HepG2 (cell line): ENCODE results near the gene PSMD1. TPM values are rescaled to one million over a fixed set of nuclear protein-coding genes. Genes with fewer than 3 reads are reported as not detected.
A peak's percentile ranks its signal among the peaks of the same experiment; 100 is the strongest.

ENCODE experiments used
- ATAC-seq: fragments of 200-7000 bp; cut with Tn5 transposase; 3 replicates; pipeline ENCODE4 v1.9.1; 2020; ENCODE audit warnings: mild to moderate bottlenecking, moderate library complexity
- BruUV-seq: library from RNA; stranded (reverse); fragments of 400-500 nt; replicated peaks from 2 replicates; lab custom pipeline; 2021; lab: Mats Ljungman, UMichigan
- CTCF ChIA-PET: fragments of 300-600 bp; formaldehyde crosslinking; extraction: SDS; loops from one replicate; lab custom pipeline; 2021; ENCODE audit warnings: low total read pairs, inconsistent platforms, low intra/inter-chr PET ratio; lab: Yijun Ruan, JAX
- POLR2A ChIA-PET: fragments of 350-600 bp; sonication (Branson Sonifier 250); formaldehyde crosslinking; loops from one replicate; lab custom pipeline; 2020; ENCODE audit warnings: antibody characterized with exemption, inconsistent platforms; lab: Yijun Ruan, JAX
- DNase-seq: peaks from one replicate; pipeline ENCODE4 v3.0.0-alpha.2; 2015; ENCODE audit warnings: low spot score
- FAIRE-seq: peaks from 3 replicates; lab custom pipeline; 2011; peaks lifted over from hg19 to GRCh38; lab: Jason Lieb, UNC
- H2AFZ ChIP-seq: one replicate; pipeline ENCODE4 v1.6.1; 2011; ENCODE audit warnings: low read length, inconsistent platforms
- H3K27ac ChIP-seq: fragments of 300-600 bp; 3 replicates; pipeline ENCODE4 v1.8.0; 2011; ENCODE audit warnings: mixed run types, mild to moderate bottlenecking, mixed read lengths, low read length, inconsistent platforms; ENCODE audit not compliant: insufficient read depth; ENCODE audit errors: extremely low read length
- H3K27me3 ChIP-seq, 2 experiments: fragments of 200-600 bp in 1 of 2; 2 replicates in 1 of 2; 3 replicates in 1 of 2; pipeline versions ENCODE4 v1.6.0 to v1.8.0; 2011; ENCODE audit warnings: low read length in 2 of 2, mild to moderate bottlenecking in 2 of 2, moderate library complexity in 2 of 2, inconsistent platforms in 1 of 2; ENCODE audit not compliant: insufficient read depth in 2 of 2, control insufficient read depth in 1 of 2
- H3K36me3 ChIP-seq, 2 experiments: fragments of 200-600 bp in 1 of 2; replicated peaks in 1 of 2; 2 replicates in 1 of 2; 3 replicates in 1 of 2; pipeline versions ENCODE4 v1.5.1 to v1.8.0; 2011; ENCODE audit warnings: low read length in 2 of 2, inconsistent platforms in 1 of 2; ENCODE audit not compliant: insufficient read depth in 2 of 2, control insufficient read depth in 1 of 2
- H3K4me1 ChIP-seq: 2 replicates; pipeline ENCODE4 v1.5.1; 2012; ENCODE audit warnings: low read length, inconsistent platforms; ENCODE audit not compliant: insufficient read depth
- H3K4me2 ChIP-seq: 2 replicates; pipeline ENCODE4 v1.6.0; 2011; ENCODE audit warnings: low read depth, low read length, inconsistent platforms
- H3K4me3 ChIP-seq, 3 experiments: fragments of 200-600 bp in 1 of 3; sonication (generic), shearing (Covaris generic) in 1 of 3; replicated peaks in 1 of 3; 2 replicates each; pipeline ENCODE4 v1.5.1; 2011 to 2016; ENCODE audit warnings: low read length in 3 of 3, inconsistent platforms in 2 of 3, low read depth in 2 of 3, mild to moderate bottlenecking in 2 of 3, control low read depth in 1 of 3, mixed read lengths in 1 of 3; ENCODE audit not compliant: insufficient read depth in 1 of 3
- H3K79me2 ChIP-seq: one replicate; pipeline ENCODE4 v1.6.1; 2011; ENCODE audit warnings: low read length, inconsistent platforms; ENCODE audit not compliant: insufficient read depth
- H3K9ac ChIP-seq: 2 replicates; pipeline ENCODE4 v1.6.0; 2011; ENCODE audit warnings: mild to moderate bottlenecking, low read depth, low read length, inconsistent platforms; ENCODE audit not compliant: insufficient read depth
- H3K9me3 ChIP-seq: 2 replicates; pipeline ENCODE4 v1.5.1; 2012; ENCODE audit warnings: mild to moderate bottlenecking, low read length
- H4K20me1 ChIP-seq: 2 replicates; pipeline ENCODE4 v1.6.0; 2011; ENCODE audit warnings: inconsistent platforms, mild to moderate bottlenecking, low read length, moderate library complexity; ENCODE audit not compliant: insufficient read depth
- CHD2 ChIP-seq: IDR thresholded peaks from 2 replicates; pipeline ENCODE4 v1.6.1; 2011; ENCODE audit warnings: low read depth, low read length, improper control_type of control experiment
- HNRNPUL1 ChIP-seq: fragments of 200-400 bp; formaldehyde crosslinking; IDR thresholded peaks from 2 replicates; pipeline ENCODE4 v1.6.1; 2017; ENCODE audit warnings: low read depth, mild to moderate bottlenecking, low read length, moderate library complexity
- HOXD1 ChIP-seq: sonication (generic); formaldehyde crosslinking; IDR thresholded peaks from 2 replicates; pipeline ENCODE4 v1.5.0; 2020; ENCODE audit warnings: missing genetic modification reagents
- KLF16 ChIP-seq, 2 experiments: sonication (generic) in 1 of 2; formaldehyde crosslinking in 1 of 2; IDR thresholded peaks; 2 replicates each; pipeline versions ENCODE4 v1.6.1 to v1.8.0; 2016 to 2023; ENCODE audit warnings: missing genetic modification reagents in 2 of 2, missing compliant biosample characterization in 1 of 2
- MTA1 ChIP-seq: sonication (generic); formaldehyde crosslinking; IDR thresholded peaks from 2 replicates; pipeline ENCODE4 v1.4.0; 2020; ENCODE audit warnings: missing genetic modification reagents, mild to moderate bottlenecking, borderline replicate concordance
- NFKB2 ChIP-seq: sonication (generic); formaldehyde crosslinking; IDR thresholded peaks from 2 replicates; pipeline ENCODE4 v1.4.0; 2020; ENCODE audit warnings: missing genetic modification reagents, borderline replicate concordance
- NPAS2 ChIP-seq: sonication (generic); formaldehyde crosslinking; IDR thresholded peaks from 2 replicates; pipeline ENCODE4 v1.8.0; 2022; ENCODE audit warnings: mild to moderate bottlenecking, missing genetic modification reagents, borderline replicate concordance
- RBM22 ChIP-seq: fragments of 200-400 bp; formaldehyde crosslinking; optimal IDR thresholded peaks from 2 replicates; pipeline ENCODE3; 2017; ENCODE audit warnings: mild to moderate bottlenecking, low read length, moderate library complexity
- SMAD3 ChIP-seq: sonication (generic); formaldehyde crosslinking; IDR thresholded peaks from 2 replicates; pipeline ENCODE4 v1.4.0; 2020; ENCODE audit warnings: missing genetic modification reagents
- SRF ChIP-seq: IDR thresholded peaks from 2 replicates; pipeline ENCODE4 v1.6.1; 2011; ENCODE audit warnings: mild to moderate bottlenecking, low read depth, low read length, moderate library complexity
- TBP ChIP-seq: sonication (generic); formaldehyde crosslinking; IDR thresholded peaks from 2 replicates; pipeline ENCODE4 v1.5.0; 2020; ENCODE audit warnings: missing genetic modification reagents
- TMF1 ChIP-seq: sonication (generic); formaldehyde crosslinking; IDR thresholded peaks from 2 replicates; pipeline ENCODE4 v1.8.1; 2022; ENCODE audit warnings: low read depth, missing genetic modification reagents
- ZNF235 ChIP-seq: sonication (generic); formaldehyde crosslinking; IDR thresholded peaks from 2 replicates; pipeline ENCODE4 v1.8.1; 2023; ENCODE audit warnings: mild to moderate bottlenecking, missing genetic modification reagents, borderline replicate concordance
- ZNF253 ChIP-seq: sonication (generic); formaldehyde crosslinking; IDR thresholded peaks from 2 replicates; pipeline ENCODE4 v1.8.0; 2022; ENCODE audit warnings: mild to moderate bottlenecking, missing genetic modification reagents, borderline replicate concordance
- ZNF776 ChIP-seq: sonication (generic); formaldehyde crosslinking; IDR thresholded peaks from 2 replicates; pipeline ENCODE4 v1.4.0; 2020; ENCODE audit warnings: mild to moderate bottlenecking, missing genetic modification reagents
- WGBS: methylation state at CpG from one replicate; pipeline ENCODE4 v1.1.6; 2017; ENCODE audit warnings: low lambda C conversion rate; 5-methylcytosine and 5-hydroxymethylcytosine counted together
- in situ Hi-C: cut with HindIII; loops from 2 replicates; pipeline ENCODE4 v1.10.0; 2017; ENCODE audit warnings: low pct_unique_long_range_greater_than_20kb; ENCODE audit not compliant: extremely low pct_ligation_motif_present
- intact Hi-C: fragments of 100-400 bp; cut with micrococcal nuclease; formaldehyde crosslinking; loops from one replicate; pipeline ENCODE4 v1.10.0; 2022; ENCODE audit not compliant: unreplicated experiment
- polyA plus RNA-seq, 8 experiments: library from polyadenylated mRNA; depleted of rRNA in 3 of 8; stranded (reverse) in 7 of 8; unstranded in 1 of 8; fragments of >200 nt; fragmentation: Illumina TruSeq in 4 of 8; extraction: Trizol in 4 of 8; gene quantifications; 2 replicates each; pipeline versions ENCODE4 v1.2.1 to v1.2.3, GENCODE V29; 2011 to 2016; ENCODE audit warnings: low read depth in 4 of 8, missing spikeins in 1 of 8, mixed read lengths in 1 of 8; ENCODE audit not compliant: insufficient read depth in 1 of 8
- total RNA-seq, 5 experiments: library from RNA; depleted of rRNA; stranded (reverse); fragments of >200 nt; fragmentation: Illumina TruSeq; extraction: Trizol; gene quantifications; 2 replicates each; pipeline ENCODE4 v1.2.3, GENCODE V29; 2016; ENCODE audit warnings: low read depth in 1 of 5
- TF ChIP-seq, protein P1 (sequence below): sonication (generic); formaldehyde crosslinking; IDR thresholded peaks from 2 replicates; pipeline ENCODE4 v1.9.0; 2021; ENCODE audit warnings: missing genetic modification reagents, mild to moderate bottlenecking, borderline replicate concordance
- TF ChIP-seq, protein P2 (sequence below): IDR thresholded peaks from 2 replicates; pipeline ENCODE4 v1.6.1; 2016; ENCODE audit warnings: missing biosample characterization, missing genetic modification reagents, low read depth
- TF ChIP-seq, protein P3 (sequence below): sonication (generic); formaldehyde crosslinking; IDR thresholded peaks from 2 replicates; pipeline ENCODE4 v1.8.0; 2022; ENCODE audit warnings: missing genetic modification reagents, mild to moderate bottlenecking, inconsistent platforms, borderline replicate concordance

The PSMD1 gene
- total and polyA plus RNA-seq, 2 of the 13 experiments (the other 11 are each of a cell fraction or from before 2014, with no cell fraction given), result 136 to 191 TPM

DNA sequence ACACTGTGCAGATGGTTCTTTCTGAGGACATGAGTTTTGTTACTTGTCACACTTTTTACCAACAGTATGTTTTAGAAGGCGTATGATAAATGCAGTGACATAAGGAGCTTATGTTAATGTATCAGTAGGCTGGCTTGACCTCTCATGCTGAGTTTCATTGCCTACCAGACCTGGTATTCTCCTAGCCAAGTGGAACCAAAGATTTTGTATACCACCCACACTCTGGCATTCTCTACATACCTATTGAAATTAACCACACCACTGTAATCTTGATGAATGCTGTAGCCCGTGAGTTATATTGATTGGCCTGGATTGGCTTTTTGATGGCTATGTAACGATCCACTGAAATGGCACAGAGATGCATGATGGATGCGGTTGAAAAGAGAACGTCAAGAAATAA is 56.8 kb downstream of the PSMD1 start:
- H3K9me3 ChIP-seq, result no peaks in the 10 kb centered on the region
- CTCF ChIA-PET, result no interaction called here
- intact Hi-C loops, result no loop called here

DNA sequence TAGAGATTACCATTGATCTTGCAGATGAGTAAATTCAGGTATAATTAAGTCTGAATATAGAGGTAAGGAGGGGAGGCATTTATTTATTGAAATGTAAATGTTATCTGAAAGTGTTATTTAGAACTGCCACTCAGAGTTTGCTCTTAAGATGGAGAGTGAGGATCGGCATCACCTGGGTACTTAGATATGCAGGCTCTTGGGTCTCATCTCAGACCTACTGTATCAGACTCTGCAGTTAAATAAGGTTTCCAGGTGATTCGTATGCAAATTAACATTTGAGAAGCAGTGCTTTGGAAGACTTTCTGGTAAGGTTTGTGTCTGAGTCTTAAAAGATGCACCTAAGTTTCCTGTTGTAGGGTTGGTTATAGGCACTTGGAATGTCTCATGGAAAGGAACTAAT is 59.0 kb downstream of the PSMD1 start:
- Histone ChIP-seq H3K27ac (no peak overlapping the region), H3K4me3 (no peak overlapping the region), H3K4me2 (no peak overlapping the region), H3K9ac (no peak overlapping the region), H2AFZ (no peak overlapping the region), H3K4me1 (peaks cover 8% of the 10 kb centered on the region), H3K36me3 (peaks cover 7 to 31% of the 10 kb centered on the region in 2 experiments), H4K20me1 (no peaks in the 10 kb centered on the region), H3K27me3 (no peaks in the 10 kb centered on the region), H3K79me2 (no peaks in the 10 kb centered on the region), H3K9me3 (no peaks in the 10 kb centered on the region)
- no TSS peak for BruUV-seq
- 97% methylated on average over 2 of the region's 2 CpGs for WGBS
- CTCF ChIA-PET, result no interaction called here
- FAIRE-seq (no peak), ATAC-seq (no peak), DNase-seq (no peak)
- POLR2A ChIA-PET, result no interaction called here
- intact Hi-C loops, result no loop called here
- in situ Hi-C loops, result no loop called here
- TF ChIP-seq, protein P1, sequence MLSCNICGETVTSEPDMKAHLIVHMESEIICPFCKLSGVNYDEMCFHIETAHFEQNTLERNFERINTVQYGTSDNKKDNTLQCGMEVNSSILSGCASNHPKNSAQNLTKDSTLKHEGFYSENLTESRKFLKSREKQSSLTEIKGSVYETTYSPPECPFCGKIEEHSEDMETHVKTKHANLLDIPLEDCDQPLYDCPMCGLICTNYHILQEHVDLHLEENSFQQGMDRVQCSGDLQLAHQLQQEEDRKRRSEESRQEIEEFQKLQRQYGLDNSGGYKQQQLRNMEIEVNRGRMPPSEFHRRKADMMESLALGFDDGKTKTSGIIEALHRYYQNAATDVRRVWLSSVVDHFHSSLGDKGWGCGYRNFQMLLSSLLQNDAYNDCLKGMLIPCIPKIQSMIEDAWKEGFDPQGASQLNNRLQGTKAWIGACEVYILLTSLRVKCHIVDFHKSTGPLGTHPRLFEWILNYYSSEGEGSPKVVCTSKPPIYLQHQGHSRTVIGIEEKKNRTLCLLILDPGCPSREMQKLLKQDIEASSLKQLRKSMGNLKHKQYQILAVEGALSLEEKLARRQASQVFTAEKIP (CRISPR knock-in tag), result no peak
- TF ChIP-seq, protein P2, sequence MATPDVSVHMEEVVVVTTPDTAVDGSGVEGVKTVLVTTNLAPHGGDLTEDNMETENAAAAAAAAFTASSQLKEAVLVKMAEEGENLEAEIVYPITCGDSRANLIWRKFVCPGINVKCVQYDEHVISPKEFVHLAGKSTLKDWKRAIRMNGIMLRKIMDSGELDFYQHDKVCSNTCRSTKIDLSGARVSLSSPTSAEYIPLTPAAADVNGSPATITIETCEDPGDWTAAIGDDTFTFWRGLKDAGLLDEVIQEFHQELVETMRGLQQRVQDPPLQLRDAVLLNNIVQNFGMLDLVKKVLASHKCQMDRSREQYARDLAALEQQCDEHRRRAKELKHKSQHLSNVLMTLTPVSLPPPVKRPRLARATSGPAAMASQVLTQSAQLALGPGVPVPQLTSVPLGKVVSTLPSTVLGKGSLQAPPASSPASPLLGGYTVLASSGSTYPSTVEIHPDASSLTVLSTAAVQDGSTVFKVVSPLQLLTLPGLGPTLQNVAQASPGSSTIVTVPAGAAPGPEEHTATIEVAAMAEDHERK, result no peak
- TF ChIP-seq HOXD1 (CRISPR knock-in tag) (no peak), HNRNPUL1 (no peak), NPAS2 (CRISPR knock-in tag) (no peak), MTA1 (CRISPR knock-in tag) (no peak), ZNF776 (CRISPR knock-in tag) (no peak), ZNF235 (no peak), TBP (no peak), ZNF253 (CRISPR knock-in tag) (no peak), TMF1 (CRISPR knock-in tag) (no peak), SMAD3 (CRISPR knock-in tag) (no peak)
- TF ChIP-seq, protein P3, sequence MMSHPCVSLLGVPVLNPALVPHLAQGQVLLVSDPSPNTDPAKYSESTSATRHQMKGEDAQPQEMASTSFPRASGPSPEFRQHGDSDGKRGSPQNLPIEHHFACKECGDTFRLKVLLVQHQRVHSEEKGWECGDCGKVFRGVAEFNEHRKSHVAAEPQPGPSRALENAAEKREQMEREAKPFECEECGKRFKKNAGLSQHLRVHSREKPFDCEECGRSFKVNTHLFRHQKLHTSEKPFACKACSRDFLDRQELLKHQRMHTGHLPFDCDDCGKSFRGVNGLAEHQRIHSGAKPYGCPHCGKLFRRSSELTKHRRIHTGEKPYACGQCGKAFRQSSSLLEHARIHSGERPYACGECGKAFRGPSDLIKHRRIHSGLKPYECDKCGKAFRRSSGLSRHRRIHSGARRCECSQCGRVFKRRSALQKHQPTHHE, result no peak

More for the DNA sequence above, 56.8 kb downstream of the PSMD1 start:
- FAIRE-seq (no peak), DNase-seq (no peak), ATAC-seq (no peak)
- Histone ChIP-seq H2AFZ (no peak overlapping the region), H4K20me1 (no peaks in the 10 kb centered on the region), H3K4me2 (no peak overlapping the region), H3K79me2 (no peaks in the 10 kb centered on the region), H3K4me1 (no peaks in the 10 kb centered on the region), H3K36me3 (peaks cover 12 to 52% of the 10 kb centered on the region in 2 experiments), H3K27ac (no peak overlapping the region), H3K27me3 (no peaks in the 10 kb centered on the region), H3K9ac (no peak overlapping the region), H3K4me3 (no peak overlapping the region)
- BruUV-seq, result no TSS peak
- TF ChIP-seq NFKB2 (CRISPR knock-in tag) (no peak), RBM22 (peak; percentile 18), KLF16 (CRISPR knock-in tag; IDR thresholded peaks at IDR 0.05) (no peak), CHD2 (no peak), SRF (no peak), TBP (no peak)
- in situ Hi-C loops, result loop anchor here (5.0 kb wide), 1 partner anchor 79 kb away; no protein-coding TSS in a partner anchor
- POLR2A ChIA-PET, result no interaction called here
- 95% methylated on average over 5 of the region's 5 CpGs for WGBS
